Measurements from ENCODE around the gene ABCG1. TPM values are rescaled to one million over a fixed set of nuclear protein-coding genes. Genes with fewer than 3 reads are reported as not detected.

ABCG1 gene
- total and polyA plus RNA-seq, 2 donors (not counting 1 experiment from before 2014, with no cell fraction given) = under 0.01 to 0.12 TPM

DNA sequence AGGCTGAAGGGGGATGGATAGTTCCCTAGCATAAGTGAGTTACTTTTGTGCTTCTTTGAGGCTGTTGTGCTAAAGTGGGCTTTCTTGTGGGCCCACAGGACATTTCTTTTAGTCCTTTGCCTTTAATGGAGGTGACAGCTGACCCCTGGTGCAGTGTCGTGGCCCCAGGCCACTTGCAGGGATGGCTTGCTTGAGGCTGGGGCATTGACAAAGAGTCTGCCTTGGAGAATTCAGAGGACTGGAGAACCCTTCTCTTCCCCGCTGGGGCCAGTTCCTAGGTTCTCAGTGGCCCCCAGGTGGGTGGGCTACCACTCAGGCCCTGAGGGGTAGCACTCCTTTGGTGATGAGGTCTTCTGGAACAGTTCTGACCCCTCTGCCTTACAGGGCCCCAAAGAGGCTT lies 12.8 kb downstream of the ABCG1 start:
- no peak for DNase-seq (ENCODE audit: low read depth in 2 of 2)

DNA sequence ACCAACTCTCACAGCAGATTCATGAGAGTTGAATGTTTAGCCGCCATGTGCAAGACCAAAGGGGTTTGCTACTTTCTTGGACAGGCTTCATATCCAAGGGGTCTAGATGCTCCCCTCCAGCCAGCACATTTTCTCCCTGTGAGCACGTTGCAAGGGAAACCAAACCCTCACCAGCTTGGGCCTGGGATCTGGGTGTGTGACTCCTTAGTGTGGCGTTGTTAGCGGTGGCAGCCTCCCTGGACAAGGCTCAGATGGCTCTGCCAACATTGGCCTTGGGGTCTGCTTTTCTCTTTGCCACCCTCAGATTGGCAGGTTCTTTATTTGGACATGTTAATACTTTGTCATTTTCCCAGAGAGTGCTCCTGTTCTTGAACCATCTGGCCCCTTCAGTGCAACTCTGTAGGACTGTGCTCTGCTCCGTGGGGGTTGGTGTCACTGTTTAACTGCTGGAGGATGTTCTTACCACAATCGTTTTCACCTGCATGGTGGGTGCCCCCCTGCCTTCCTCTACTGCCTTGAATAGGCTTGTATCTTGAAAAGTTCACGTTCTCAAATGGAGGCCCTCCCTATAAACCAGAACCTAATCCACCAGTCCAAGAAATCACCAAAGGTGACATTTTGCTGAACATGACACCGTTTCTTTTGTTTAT lies 13.4 kb downstream of the ABCG1 start:
- Histone ChIP-seq H3K79me2 (ENCODE audit: control insufficient read depth, insufficient read depth, low read length) (no peaks in the 10 kb centered on the region), H2AFZ (ENCODE audit: low read length) (no peak overlapping the region), H4K20me1 (ENCODE audit: control insufficient read depth, extremely low read depth, insufficient read depth, low read length) (no peaks in the 10 kb centered on the region), H3K36me3 (ENCODE audit: control insufficient read depth, insufficient read depth, low read length) (no peaks in the 10 kb centered on the region), H3K27me3 (ENCODE audit: control insufficient read depth, insufficient read depth, low read length) (peaks cover 14% of the 10 kb centered on the region), H3K27ac (ENCODE audit: insufficient read depth, low read length) (no peak overlapping the region), H3K9me3 (ENCODE audit: control insufficient read depth, insufficient read depth, low read depth, low read length) (no peaks in the 10 kb centered on the region), H3K4me2 (ENCODE audit: extremely low read depth, insufficient read depth, low read length) (no peak overlapping the region), H3K4me3 (replicated peaks in 1 of 4; ENCODE audit: control extremely low read depth in 1 of 4, insufficient read depth in 1 of 4, low read depth in 3 of 4, low read length in 4 of 4) (no peak overlapping the region), H3K4me1 (ENCODE audit: control insufficient read depth, extremely low read depth, insufficient read depth, low read length) (peaks cover 17% of the 10 kb centered on the region), H3K9ac (ENCODE audit: insufficient read depth, low read length) (no peak overlapping the region)
- TF ChIP-seq, protein P1, sequence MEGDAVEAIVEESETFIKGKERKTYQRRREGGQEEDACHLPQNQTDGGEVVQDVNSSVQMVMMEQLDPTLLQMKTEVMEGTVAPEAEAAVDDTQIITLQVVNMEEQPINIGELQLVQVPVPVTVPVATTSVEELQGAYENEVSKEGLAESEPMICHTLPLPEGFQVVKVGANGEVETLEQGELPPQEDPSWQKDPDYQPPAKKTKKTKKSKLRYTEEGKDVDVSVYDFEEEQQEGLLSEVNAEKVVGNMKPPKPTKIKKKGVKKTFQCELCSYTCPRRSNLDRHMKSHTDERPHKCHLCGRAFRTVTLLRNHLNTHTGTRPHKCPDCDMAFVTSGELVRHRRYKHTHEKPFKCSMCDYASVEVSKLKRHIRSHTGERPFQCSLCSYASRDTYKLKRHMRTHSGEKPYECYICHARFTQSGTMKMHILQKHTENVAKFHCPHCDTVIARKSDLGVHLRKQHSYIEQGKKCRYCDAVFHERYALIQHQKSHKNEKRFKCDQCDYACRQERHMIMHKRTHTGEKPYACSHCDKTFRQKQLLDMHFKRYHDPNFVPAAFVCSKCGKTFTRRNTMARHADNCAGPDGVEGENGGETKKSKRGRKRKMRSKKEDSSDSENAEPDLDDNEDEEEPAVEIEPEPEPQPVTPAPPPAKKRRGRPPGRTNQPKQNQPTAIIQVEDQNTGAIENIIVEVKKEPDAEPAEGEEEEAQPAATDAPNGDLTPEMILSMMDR (conservative IDR thresholded peaks at IDR 0.05 in 1 of 2, IDR thresholded peaks at IDR 0.05 in 1 of 2; ENCODE audit: low read depth in 1 of 2, low read length in 2 of 2) = no peak
- TF ChIP-seq EZH2 (IDR thresholded peaks at IDR 0.05; ENCODE audit: low read length, missing control alignments) = no peak
- DNase-seq (ENCODE audit: low read depth in 2 of 2) = no peak

More for the DNA sequence above, 12.8 kb downstream of the ABCG1 start:
- Histone ChIP-seq H3K27ac (ENCODE audit: insufficient read depth, low read length) (no peak overlapping the region), H3K79me2 (ENCODE audit: control insufficient read depth, insufficient read depth, low read length) (no peaks in the 10 kb centered on the region), H3K4me3 (replicated peaks in 1 of 4; ENCODE audit: control extremely low read depth in 1 of 4, insufficient read depth in 1 of 4, low read depth in 3 of 4, low read length in 4 of 4) (no peak overlapping the region), H2AFZ (ENCODE audit: low read length) (no peak overlapping the region), H3K9me3 (ENCODE audit: control insufficient read depth, insufficient read depth, low read depth, low read length) (no peaks in the 10 kb centered on the region), H4K20me1 (ENCODE audit: control insufficient read depth, extremely low read depth, insufficient read depth, low read length) (no peaks in the 10 kb centered on the region), H3K4me1 (ENCODE audit: control insufficient read depth, extremely low read depth, insufficient read depth, low read length) (peaks cover 17% of the 10 kb centered on the region), H3K27me3 (ENCODE audit: control insufficient read depth, insufficient read depth, low read length) (peaks cover 12% of the 10 kb centered on the region), H3K36me3 (ENCODE audit: control insufficient read depth, insufficient read depth, low read length) (no peaks in the 10 kb centered on the region), H3K9ac (ENCODE audit: insufficient read depth, low read length) (no peak overlapping the region), H3K4me2 (ENCODE audit: extremely low read depth, insufficient read depth, low read length) (no peak overlapping the region)
- TF ChIP-seq EZH2 (IDR thresholded peaks at IDR 0.05; ENCODE audit: low read length, missing control alignments) = no peak
- TF ChIP-seq, protein P1 (conservative IDR thresholded peaks at IDR 0.05 in 1 of 2, IDR thresholded peaks at IDR 0.05 in 1 of 2; ENCODE audit: low read depth in 1 of 2, low read length in 2 of 2) = no peak

DNA sequence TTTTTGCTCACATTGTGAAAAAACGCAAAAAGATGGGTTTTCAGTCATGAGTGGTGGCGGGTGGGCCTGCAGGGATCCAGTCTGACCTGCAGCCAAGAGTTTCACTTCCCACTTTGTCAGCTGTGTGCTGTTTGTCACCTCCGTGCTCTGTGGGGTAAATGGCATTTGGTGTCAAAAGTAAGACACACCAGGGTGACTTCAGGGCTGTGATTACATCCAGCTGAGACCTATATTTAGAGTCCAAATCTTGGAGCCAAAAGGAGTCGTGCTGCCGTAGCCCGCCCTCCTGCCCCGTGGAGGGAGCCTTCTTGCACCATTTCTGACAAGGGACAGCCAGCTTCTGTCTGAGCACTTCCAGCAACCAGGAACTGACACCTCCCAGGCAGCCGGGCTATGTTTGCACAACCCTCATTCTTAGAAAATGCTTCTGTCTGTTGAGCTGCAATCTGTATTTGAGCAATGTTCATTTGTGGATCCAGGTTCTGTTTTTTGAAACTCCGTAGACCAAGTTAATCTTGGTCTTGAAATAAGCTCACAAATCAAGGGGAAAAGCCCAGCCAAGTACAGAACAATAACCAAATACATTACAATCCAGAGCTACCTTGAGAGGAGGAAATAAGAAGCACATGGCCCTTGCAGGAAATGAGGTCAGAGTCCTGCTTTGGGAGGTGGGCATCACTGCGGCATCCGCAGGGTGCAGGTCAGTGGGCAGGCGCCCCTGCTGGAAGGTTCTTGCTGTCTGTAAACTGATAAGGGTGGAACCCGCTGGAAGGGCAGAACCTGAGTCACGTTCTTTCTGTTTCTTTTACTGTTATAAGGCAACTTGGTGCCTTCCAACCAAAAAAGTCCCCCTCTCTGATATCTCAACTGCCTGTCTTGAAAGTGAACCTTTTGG lies 14.4 kb downstream of the ABCG1 start:
- Histone ChIP-seq H3K4me2 (ENCODE audit: extremely low read depth, insufficient read depth, low read length) (peak overlapping the region; percentile 32), H3K79me2 (ENCODE audit: control insufficient read depth, insufficient read depth, low read length) (no peaks in the 10 kb centered on the region), H3K27ac (ENCODE audit: insufficient read depth, low read length) (no peak overlapping the region)

More for the DNA sequence above, 14.4 kb downstream of the ABCG1 start:
- H3K9ac ChIP-seq (ENCODE audit: insufficient read depth, low read length) = no peak overlapping the region
- no peaks in the 10 kb centered on the region for H3K9me3 ChIP-seq (ENCODE audit: control insufficient read depth, insufficient read depth, low read depth, low read length)
- no peak overlapping the region for H2AFZ ChIP-seq (ENCODE audit: low read length)
- H3K36me3 ChIP-seq (ENCODE audit: control insufficient read depth, insufficient read depth, low read length) = no peaks in the 10 kb centered on the region
- peaks cover 15% of the 10 kb centered on the region for H3K4me1 ChIP-seq (ENCODE audit: control insufficient read depth, extremely low read depth, insufficient read depth, low read length)
- peaks cover 14% of the 10 kb centered on the region for H3K27me3 ChIP-seq (ENCODE audit: control insufficient read depth, insufficient read depth, low read length)
- no peak overlapping the region for H3K4me3 ChIP-seq (replicated peaks in 1 of 4; ENCODE audit: control extremely low read depth in 1 of 4, insufficient read depth in 1 of 4, low read depth in 3 of 4, low read length in 4 of 4)
- no peaks in the 10 kb centered on the region for H4K20me1 ChIP-seq (ENCODE audit: control insufficient read depth, extremely low read depth, insufficient read depth, low read length)
- DNase-seq (ENCODE audit: low read depth in 2 of 2) = peak in 1 of 2 donors; percentile 79
- TF ChIP-seq, protein P1 (conservative IDR thresholded peaks at IDR 0.05 in 1 of 2, IDR thresholded peaks at IDR 0.05 in 1 of 2; ENCODE audit: low read depth in 1 of 2, low read length in 2 of 2) = peak in 1 of 2 donors; percentile 16
- no peak for TF ChIP-seq EZH2 (IDR thresholded peaks at IDR 0.05; ENCODE audit: low read length, missing control alignments)
